Suprapubic skin (tissue), 4 donors: ENCODE data around the gene PRKCE. TPM values are rescaled to one million over a fixed set of nuclear protein-coding genes. Genes with fewer than 3 reads are reported as not detected.
A peak's percentile ranks its signal among the peaks of the same experiment; 100 is the strongest.

ENCODE experiments used
- DNase-seq, 2 donors: peaks; one replicate each; pipeline ENCODE4 v3.0.0-alpha.2; 2019; ENCODE audit warnings: low spot score in 2 of 2
- H3K27ac ChIP-seq: fragments of 200-600 bp; sonication (generic); one replicate; pipeline ENCODE4 v1.5.1; 2019
- H3K27me3 ChIP-seq: fragments of 200-600 bp; sonication (generic); one replicate; pipeline ENCODE4 v1.5.1; 2019
- H3K36me3 ChIP-seq: fragments of 200-600 bp; sonication (generic); one replicate; pipeline ENCODE4 v1.5.1; 2019
- H3K4me1 ChIP-seq: fragments of 200-600 bp; sonication (generic); one replicate; pipeline ENCODE4 v1.5.1; 2019
- H3K4me3 ChIP-seq: fragments of 200-600 bp; sonication (generic); one replicate; pipeline ENCODE4 v1.5.1; 2019; ENCODE audit warnings: mild to moderate bottlenecking
- H3K9me3 ChIP-seq: fragments of 200-600 bp; sonication (generic); one replicate; pipeline ENCODE4 v1.5.1; 2019
- CTCF ChIP-seq, 2 donors: fragments of 200-600 bp in 1 of 2; fragments of 450-650 bp in 1 of 2; sonication (generic) in 1 of 2; IDR thresholded peaks; one replicate each; pipeline ENCODE4 v1.5.1; 2016 to 2019; ENCODE audit warnings: antibody characterized with exemption in 2 of 2, mild to moderate bottlenecking in 1 of 2, moderate library complexity in 1 of 2
- EP300 ChIP-seq: sonication (generic); formaldehyde crosslinking; IDR thresholded peaks from one replicate; pipeline ENCODE4 v1.6.1; 2017; ENCODE audit warnings: antibody characterized with exemption
- POLR2A ChIP-seq, 2 donors: fragments of 450-650 bp; IDR thresholded peaks; one replicate each; pipeline ENCODE4 v1.6.1; 2017; ENCODE audit warnings: antibody characterized with exemption in 2 of 2, mild to moderate bottlenecking in 2 of 2, moderate library complexity in 2 of 2
- POLR2AphosphoS5 ChIP-seq, 3 donors: sonication (generic); formaldehyde crosslinking; IDR thresholded peaks; one replicate each; pipeline ENCODE4 v1.6.1; 2017; ENCODE audit warnings: antibody characterized with exemption in 3 of 3
- WGBS: methylation state at CpG from one replicate; pipeline ENCODE4 v1.1.5; 2018; 5-methylcytosine and 5-hydroxymethylcytosine counted together
- total RNA-seq, 4 donors: library from RNA; depleted of rRNA; stranded (reverse); fragments of >200 nt; gene quantifications; one replicate each; pipeline ENCODE4 v1.1.0, GENCODE V29; 2016

Gene PRKCE
- total RNA-seq, 4 donors from 2014 or later, result 7.9 to 18.3 (median 12.5) TPM

GRCh38 chr2:45883603-45884000 is 232.1 kb downstream of the PRKCE start:
- no peaks in the 10 kb centered on the region for H3K36me3 ChIP-seq
- whole genome bisulfite sequencing, result 49% methylated on average over 3 of the region's 3 CpGs
- no peaks in the 10 kb centered on the region for H3K27me3 ChIP-seq
- H3K4me3 ChIP-seq, result no peak overlapping the region
- peaks cover 60% of the 10 kb centered on the region for H3K4me1 ChIP-seq
- no peak for TF ChIP-seq EP300
- TF ChIP-seq CTCF (IDR thresholded peaks at IDR 0.05), result no peak
- TF ChIP-seq POLR2A (IDR thresholded peaks at IDR 0.05), result no peak
- no peak for TF ChIP-seq POLR2AphosphoS5 (IDR thresholded peaks at IDR 0.05)
- no peaks in the 10 kb centered on the region for H3K9me3 ChIP-seq
- H3K27ac ChIP-seq, result no peak overlapping the region
- DNase-seq, result no peak

GRCh38 chr2:45884126-45884525 is 232.7 kb downstream of the PRKCE start:
- H3K27ac ChIP-seq, result no peak overlapping the region
- H3K27me3 ChIP-seq, result no peaks in the 10 kb centered on the region
- peaks cover 66% of the 10 kb centered on the region for H3K4me1 ChIP-seq
- DNase-seq, result no peak
- H3K4me3 ChIP-seq, result no peak overlapping the region
- TF ChIP-seq CTCF (IDR thresholded peaks at IDR 0.05) (no peak), POLR2AphosphoS5 (IDR thresholded peaks at IDR 0.05) (no peak), EP300 (no peak), POLR2A (IDR thresholded peaks at IDR 0.05) (no peak)
- WGBS, result 64% methylated on average over 2 of the region's 2 CpGs
- H3K36me3 ChIP-seq, result no peaks in the 10 kb centered on the region
- H3K9me3 ChIP-seq, result no peaks in the 10 kb centered on the region

- 28% methylated on average over 2 of the region's 2 CpGs for WGBS
- Histone ChIP-seq H3K27me3 (no peaks in the 10 kb centered on the region), H3K9me3 (no peaks in the 10 kb centered on the region), H3K4me3 (no peak overlapping the region), H3K27ac (peak overlapping the region; percentile 43), H3K4me1 (peaks cover 76% of the 10 kb centered on the region), H3K36me3 (no peaks in the 10 kb centered on the region)
- no peak for TF ChIP-seq EP300
- TF ChIP-seq CTCF (IDR thresholded peaks at IDR 0.05), result no peak
- TF ChIP-seq POLR2A (IDR thresholded peaks at IDR 0.05), result no peak
- no peak for TF ChIP-seq POLR2AphosphoS5 (IDR thresholded peaks at IDR 0.05)
- DNase-seq, result no peak
Observed at GRCh38 chr2:45885171-45885621, 233.7 kb downstream of the PRKCE start.

GRCh38 chr2:45886171-45886663 is 234.7 kb downstream of the PRKCE start:
- 77% methylated on average over 3 of the region's 3 CpGs for WGBS
- H3K36me3 ChIP-seq, result no peaks in the 10 kb centered on the region
- H3K27me3 ChIP-seq, result no peaks in the 10 kb centered on the region
- no peaks in the 10 kb centered on the region for H3K9me3 ChIP-seq
- H3K4me3 ChIP-seq, result no peak overlapping the region
- peaks cover 85% of the 10 kb centered on the region for H3K4me1 ChIP-seq
- no peak for DNase-seq
- TF ChIP-seq CTCF (IDR thresholded peaks at IDR 0.05) (no peak), EP300 (no peak), POLR2AphosphoS5 (IDR thresholded peaks at IDR 0.05) (no peak), POLR2A (IDR thresholded peaks at IDR 0.05) (no peak)
- H3K27ac ChIP-seq, result peak overlapping the region; percentile 43

- TF ChIP-seq POLR2A (IDR thresholded peaks at IDR 0.05) (no peak), POLR2AphosphoS5 (IDR thresholded peaks at IDR 0.05) (no peak), CTCF (IDR thresholded peaks at IDR 0.05) (no peak), EP300 (no peak)
- peak overlapping the region; percentile 63 for H3K27ac ChIP-seq
- no peak overlapping the region for H3K4me3 ChIP-seq
- no peaks in the 10 kb centered on the region for H3K9me3 ChIP-seq
- 76% methylated on average over 3 of the region's 3 CpGs for WGBS
- no peak for DNase-seq
- no peaks in the 10 kb centered on the region for H3K27me3 ChIP-seq
- peaks cover 96% of the 10 kb centered on the region for H3K4me1 ChIP-seq
- H3K36me3 ChIP-seq, result no peaks in the 10 kb centered on the region
Observed at GRCh38 chr2:45888167-45888566, 236.7 kb downstream of the PRKCE start.
